IPS-15b (cell line): ENCODE measurements around the gene UST.
"Not testable (repeated sequence)": the region's sequence is repeated elsewhere in the genome, so short reads cannot be mapped to it uniquely, and the experiment has no call there.

ENCODE experiments used
- H3K27me3 ChIP-seq: one replicate; pipeline ENCODE4 v1.6.1; 2013; ENCODE audit warnings: low read length; ENCODE audit not compliant: control insufficient read depth, insufficient read depth
- H3K36me3 ChIP-seq: one replicate; pipeline ENCODE4 v1.6.1; 2013; ENCODE audit warnings: low read length; ENCODE audit not compliant: control insufficient read depth, insufficient read depth
- H3K4me1 ChIP-seq: one replicate; pipeline ENCODE4 v1.6.1; 2013; ENCODE audit warnings: mild to moderate bottlenecking, low read length; ENCODE audit not compliant: control insufficient read depth, insufficient read depth
- H3K4me3 ChIP-seq: one replicate; pipeline ENCODE4 v1.5.1; 2013; ENCODE audit warnings: low read depth, low read length
- H3K9ac ChIP-seq: one replicate; pipeline ENCODE4 v1.6.1; 2013; ENCODE audit warnings: low read depth, mild to moderate bottlenecking, low read length
- H3K9me3 ChIP-seq: one replicate; pipeline ENCODE4 v1.6.1; 2013; ENCODE audit warnings: mild to moderate bottlenecking, low read length; ENCODE audit not compliant: control insufficient read depth, insufficient read depth

The UST gene

DNA sequence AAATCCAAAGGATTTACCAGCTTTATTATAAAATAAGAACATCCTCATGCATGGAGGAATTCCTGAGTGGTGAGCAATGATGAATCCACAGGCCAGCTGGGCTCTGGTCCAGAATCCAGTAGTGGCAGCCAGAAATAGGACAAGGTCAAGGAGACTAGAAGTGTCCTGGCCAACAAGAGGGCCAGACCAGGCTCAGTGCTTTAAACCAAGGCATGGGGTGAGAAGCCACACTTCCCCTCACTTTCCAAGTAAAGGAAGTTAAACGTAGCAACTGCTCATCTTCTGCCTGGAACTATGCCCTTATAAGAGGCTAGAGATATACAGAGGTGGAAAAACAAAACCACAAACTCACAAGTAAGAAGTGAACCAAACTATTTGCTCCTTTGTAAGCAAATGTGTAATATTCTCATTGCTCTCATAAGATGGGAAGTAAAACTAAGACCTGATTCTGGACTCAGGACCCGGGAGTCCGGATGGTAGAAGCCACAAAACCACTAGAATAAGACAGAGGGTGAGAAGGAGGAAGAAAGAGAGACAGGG, 253.2 kb downstream of the UST start:
- H3K27me3 ChIP-seq: no peaks in the 10 kb centered on the region
- no peaks in the 10 kb centered on the region for H3K4me1 ChIP-seq
- peaks cover 4% of the 10 kb centered on the region for H3K36me3 ChIP-seq
- H3K4me3 ChIP-seq: no peak overlapping the region
- H3K9ac ChIP-seq: no peak overlapping the region
- no peaks in the 10 kb centered on the region for H3K9me3 ChIP-seq

GRCh38 chr6:149001422-149001821, 254.6 kb downstream of the UST start:
- H3K4me3 ChIP-seq: no peak overlapping the region
- no peaks in the 10 kb centered on the region for H3K4me1 ChIP-seq
- no peaks in the 10 kb centered on the region for H3K27me3 ChIP-seq
- H3K36me3 ChIP-seq: peaks cover 8% of the 10 kb centered on the region
- no peak overlapping the region for H3K9ac ChIP-seq
- H3K9me3 ChIP-seq: no peaks in the 10 kb centered on the region

GRCh38 chr6:149003560-149003959, 256.7 kb downstream of the UST start:
- Histone ChIP-seq H3K36me3 (peaks cover 8% of the 10 kb centered on the region), H3K4me3 (no peak overlapping the region), H3K9ac (no peak overlapping the region), H3K9me3 (no peaks in the 10 kb centered on the region), H3K4me1 (no peaks in the 10 kb centered on the region), H3K27me3 (no peaks in the 10 kb centered on the region)

GRCh38 chr6:149004664-149005063, 257.8 kb downstream of the UST start:
- peaks cover 8% of the 10 kb centered on the region for H3K36me3 ChIP-seq

GRCh38 chr6:149006236-149006635, 259.4 kb downstream of the UST start:
- not testable (repeated sequence) for H3K9me3 ChIP-seq, H3K9ac ChIP-seq, H3K4me3 ChIP-seq, H3K4me1 ChIP-seq, H3K36me3 ChIP-seq, H3K27me3 ChIP-seq

More at GRCh38 chr6:149004664-149005063, 257.8 kb downstream of the UST start:
- Histone ChIP-seq H3K9ac (no peak overlapping the region), H3K4me3 (no peak overlapping the region), H3K27me3 (no peaks in the 10 kb centered on the region), H3K9me3 (no peaks in the 10 kb centered on the region), H3K4me1 (no peaks in the 10 kb centered on the region)

DNA sequence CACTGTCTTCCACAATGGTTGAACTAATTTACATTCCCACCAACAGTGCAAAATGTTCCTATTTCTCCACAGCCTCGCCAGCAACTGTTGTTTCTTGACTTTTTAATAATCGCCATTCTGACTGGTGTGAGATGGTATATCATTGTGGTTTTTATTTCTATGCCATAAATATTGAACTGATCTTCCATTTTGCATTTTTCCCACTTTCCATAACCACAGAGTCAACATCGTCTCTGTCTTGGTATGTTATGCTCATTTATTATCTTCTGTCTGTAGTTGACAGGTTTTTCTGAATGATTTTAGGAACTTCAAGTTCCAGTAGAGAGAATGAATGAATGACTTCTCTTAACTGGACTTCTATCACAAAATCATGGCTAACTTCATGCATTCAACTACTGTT, 259.8 kb downstream of the UST start:
- H3K36me3 ChIP-seq: peaks cover 8% of the 10 kb centered on the region
- H3K4me1 ChIP-seq: no peaks in the 10 kb centered on the region
- H3K9me3 ChIP-seq: no peaks in the 10 kb centered on the region
- no peak overlapping the region for H3K9ac ChIP-seq
- no peak overlapping the region for H3K4me3 ChIP-seq
- H3K27me3 ChIP-seq: no peaks in the 10 kb centered on the region

GRCh38 chr6:149007846-149008245, 261.0 kb downstream of the UST start:
- Histone ChIP-seq H3K4me1 (no peaks in the 10 kb centered on the region), H3K9ac (no peak overlapping the region), H3K36me3 (peaks cover 8% of the 10 kb centered on the region), H3K9me3 (no peaks in the 10 kb centered on the region), H3K27me3 (no peaks in the 10 kb centered on the region), H3K4me3 (no peak overlapping the region)

GRCh38 chr6:149008741-149009140, 261.9 kb downstream of the UST start:
- Histone ChIP-seq H3K36me3 (peaks cover 8% of the 10 kb centered on the region), H3K9ac (no peak overlapping the region), H3K9me3 (no peaks in the 10 kb centered on the region), H3K4me3 (no peak overlapping the region), H3K27me3 (no peaks in the 10 kb centered on the region), H3K4me1 (peaks cover 3% of the 10 kb centered on the region)

DNA sequence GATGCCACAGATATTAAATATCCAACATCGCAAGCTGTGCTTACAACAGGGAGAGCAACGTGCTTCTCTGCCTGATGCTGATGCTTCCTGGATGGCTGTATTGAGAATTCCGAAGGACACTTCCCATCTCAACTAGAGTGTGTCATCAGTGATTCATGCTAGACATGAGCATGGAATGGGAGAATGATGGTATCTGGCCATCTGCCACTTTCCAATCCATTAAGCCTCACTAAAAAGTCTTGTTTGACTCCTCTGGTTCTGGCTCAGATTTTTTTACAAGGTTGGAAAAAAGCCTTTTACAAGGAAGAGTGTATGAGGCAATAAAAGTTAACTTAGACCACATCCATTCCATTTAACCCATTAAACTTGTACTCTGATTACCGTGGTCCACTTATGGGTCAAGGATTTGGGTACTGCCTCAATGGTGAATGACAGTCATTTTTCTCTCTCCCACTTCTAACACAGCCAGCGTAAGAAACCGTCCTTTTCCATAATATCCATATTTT, 265.3 kb downstream of the UST start:
- H3K4me3 ChIP-seq: no peak overlapping the region
- H3K27me3 ChIP-seq: no peaks in the 10 kb centered on the region
- peaks cover 16% of the 10 kb centered on the region for H3K4me1 ChIP-seq
- H3K9me3 ChIP-seq: no peaks in the 10 kb centered on the region
- no peak overlapping the region for H3K9ac ChIP-seq
- no peaks in the 10 kb centered on the region for H3K36me3 ChIP-seq

DNA sequence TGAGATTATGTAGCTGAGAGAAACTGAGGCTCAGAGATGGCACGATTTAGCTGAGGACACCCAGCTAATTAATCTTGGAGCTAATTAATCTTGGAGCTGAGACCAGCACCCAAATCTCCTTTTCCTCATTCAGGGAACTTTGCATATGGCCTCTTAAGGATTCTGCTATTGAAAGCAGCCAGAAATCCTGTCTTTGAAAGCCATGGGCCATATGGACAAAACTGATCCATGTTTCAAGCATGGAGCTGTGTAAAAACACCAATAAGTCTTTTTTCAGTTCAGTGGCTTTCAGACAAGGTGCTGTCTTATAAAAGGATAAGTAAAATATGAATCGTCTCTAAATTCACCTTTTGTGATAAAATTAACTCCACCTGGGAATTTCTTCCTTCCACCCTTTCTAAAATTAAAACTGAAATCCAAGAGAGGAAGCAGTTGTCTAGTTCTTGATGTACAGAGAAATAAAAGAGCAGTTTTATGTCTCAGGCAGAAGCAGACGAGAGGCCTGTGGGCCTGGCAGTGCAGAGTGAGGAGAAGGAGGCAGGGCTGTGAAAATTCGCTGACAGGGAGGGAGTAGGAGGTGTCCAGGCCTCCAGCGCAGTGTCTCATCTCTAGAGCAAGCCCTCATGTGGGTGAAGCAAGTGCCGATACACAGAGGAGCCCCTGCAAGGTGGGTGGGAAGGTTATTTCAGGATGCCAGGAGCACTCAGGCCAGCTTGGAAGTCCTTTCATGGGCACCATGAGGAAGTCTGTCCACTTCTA, 266.9 kb downstream of the UST start:
- Histone ChIP-seq H3K4me3 (no peak overlapping the region), H3K36me3 (no peaks in the 10 kb centered on the region), H3K27me3 (no peaks in the 10 kb centered on the region), H3K9ac (no peak overlapping the region), H3K4me1 (peaks cover 16% of the 10 kb centered on the region), H3K9me3 (no peaks in the 10 kb centered on the region)

DNA sequence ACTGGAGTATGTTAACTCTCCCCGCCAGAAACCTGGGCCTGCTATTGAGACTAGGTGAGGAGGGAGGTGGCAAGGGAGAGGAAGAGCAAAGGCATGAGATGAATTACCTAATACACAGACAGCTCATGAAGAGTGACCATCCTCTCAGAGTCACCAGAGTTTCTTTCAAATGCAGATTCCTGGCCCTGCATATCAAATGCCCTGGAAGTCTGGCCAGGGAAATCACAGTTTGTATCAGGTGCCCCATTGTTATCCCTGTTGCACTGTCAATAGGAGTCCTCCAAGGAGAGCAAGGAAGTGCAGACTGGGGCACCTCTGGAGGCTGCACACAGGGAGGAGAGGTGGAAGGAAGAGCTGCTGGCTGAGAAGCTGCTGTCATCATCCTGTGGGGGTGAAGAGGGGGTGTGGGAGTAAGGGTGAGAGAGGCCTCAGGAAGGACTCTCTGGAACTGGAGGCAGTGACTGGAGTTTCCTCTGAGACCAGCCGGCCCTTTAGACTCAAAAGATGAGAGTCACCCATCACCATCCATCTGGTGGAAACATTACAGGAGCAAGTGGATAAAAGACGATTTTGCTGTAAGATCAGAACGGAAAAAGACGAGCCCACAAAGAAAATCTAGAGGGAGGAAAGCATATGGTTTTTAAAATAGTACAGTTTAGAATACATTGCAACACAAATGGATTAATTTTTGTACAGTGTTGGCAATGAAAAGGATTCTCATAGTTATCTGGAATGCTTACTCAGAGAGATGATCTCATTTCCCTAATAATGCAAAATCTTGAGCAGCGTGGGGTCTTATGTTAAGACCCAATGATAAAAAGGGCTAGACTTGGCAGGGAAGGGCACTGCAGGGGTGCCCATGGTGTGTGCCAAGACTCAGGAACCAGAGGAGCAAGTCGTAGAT, 268.1 kb downstream of the UST start:
- no peaks in the 10 kb centered on the region for H3K36me3 ChIP-seq
- H3K9ac ChIP-seq: no peak overlapping the region
- H3K4me1 ChIP-seq: peaks cover 16% of the 10 kb centered on the region
- no peaks in the 10 kb centered on the region for H3K9me3 ChIP-seq
- no peaks in the 10 kb centered on the region for H3K27me3 ChIP-seq
- peak overlapping the region; percentile 10 for H3K4me3 ChIP-seq
